HepG2 (cell line): Measurements from ENCODE around the gene CASS4. TPM values are rescaled to one million over a fixed set of nuclear protein-coding genes. Genes with fewer than 3 reads are reported as not detected.

ENCODE experiments used
- ATAC-seq: fragments of 200-7000 bp; cut with Tn5 transposase; 3 replicates; pipeline ENCODE4 v1.9.1; 2020; ENCODE audit warnings: mild to moderate bottlenecking, moderate library complexity
- BruUV-seq: library from RNA; stranded (reverse); fragments of 400-500 nt; replicated peaks from 2 replicates; lab custom pipeline; 2021; lab: Mats Ljungman, UMichigan
- CTCF ChIA-PET: fragments of 300-600 bp; formaldehyde crosslinking; extraction: SDS; loops from one replicate; lab custom pipeline; 2021; ENCODE audit warnings: low total read pairs, inconsistent platforms, low intra/inter-chr PET ratio; lab: Yijun Ruan, JAX
- POLR2A ChIA-PET: fragments of 350-600 bp; sonication (Branson Sonifier 250); formaldehyde crosslinking; loops from one replicate; lab custom pipeline; 2020; ENCODE audit warnings: antibody characterized with exemption, inconsistent platforms; lab: Yijun Ruan, JAX
- DNase-seq: peaks from one replicate; pipeline ENCODE4 v3.0.0-alpha.2; 2015; ENCODE audit warnings: low spot score
- FAIRE-seq: peaks from 3 replicates; lab custom pipeline; 2011; peaks lifted over from hg19 to GRCh38; lab: Jason Lieb, UNC
- H2AFZ ChIP-seq: one replicate; pipeline ENCODE4 v1.6.1; 2011; ENCODE audit warnings: low read length, inconsistent platforms
- H3K27ac ChIP-seq: fragments of 300-600 bp; 3 replicates; pipeline ENCODE4 v1.8.0; 2011; ENCODE audit warnings: mixed run types, mild to moderate bottlenecking, mixed read lengths, low read length, inconsistent platforms; ENCODE audit not compliant: insufficient read depth; ENCODE audit errors: extremely low read length
- H3K27me3 ChIP-seq, 2 experiments: fragments of 200-600 bp in 1 of 2; 2 replicates in 1 of 2; 3 replicates in 1 of 2; pipeline versions ENCODE4 v1.6.0 to v1.8.0; 2011; ENCODE audit warnings: low read length in 2 of 2, mild to moderate bottlenecking in 2 of 2, moderate library complexity in 2 of 2, inconsistent platforms in 1 of 2; ENCODE audit not compliant: insufficient read depth in 2 of 2, control insufficient read depth in 1 of 2
- H3K36me3 ChIP-seq, 2 experiments: fragments of 200-600 bp in 1 of 2; replicated peaks in 1 of 2; 2 replicates in 1 of 2; 3 replicates in 1 of 2; pipeline versions ENCODE4 v1.5.1 to v1.8.0; 2011; ENCODE audit warnings: low read length in 2 of 2, inconsistent platforms in 1 of 2; ENCODE audit not compliant: insufficient read depth in 2 of 2, control insufficient read depth in 1 of 2
- H3K4me1 ChIP-seq: 2 replicates; pipeline ENCODE4 v1.5.1; 2012; ENCODE audit warnings: low read length, inconsistent platforms; ENCODE audit not compliant: insufficient read depth
- H3K4me2 ChIP-seq: 2 replicates; pipeline ENCODE4 v1.6.0; 2011; ENCODE audit warnings: low read depth, low read length, inconsistent platforms
- H3K4me3 ChIP-seq, 3 experiments: fragments of 200-600 bp in 1 of 3; sonication (generic), shearing (Covaris generic) in 1 of 3; replicated peaks in 1 of 3; 2 replicates each; pipeline ENCODE4 v1.5.1; 2011 to 2016; ENCODE audit warnings: low read length in 3 of 3, inconsistent platforms in 2 of 3, low read depth in 2 of 3, mild to moderate bottlenecking in 2 of 3, control low read depth in 1 of 3, mixed read lengths in 1 of 3; ENCODE audit not compliant: insufficient read depth in 1 of 3
- H3K79me2 ChIP-seq: one replicate; pipeline ENCODE4 v1.6.1; 2011; ENCODE audit warnings: low read length, inconsistent platforms; ENCODE audit not compliant: insufficient read depth
- H3K9ac ChIP-seq: 2 replicates; pipeline ENCODE4 v1.6.0; 2011; ENCODE audit warnings: mild to moderate bottlenecking, low read depth, low read length, inconsistent platforms; ENCODE audit not compliant: insufficient read depth
- H3K9me3 ChIP-seq: 2 replicates; pipeline ENCODE4 v1.5.1; 2012; ENCODE audit warnings: mild to moderate bottlenecking, low read length
- H4K20me1 ChIP-seq: 2 replicates; pipeline ENCODE4 v1.6.0; 2011; ENCODE audit warnings: inconsistent platforms, mild to moderate bottlenecking, low read length, moderate library complexity; ENCODE audit not compliant: insufficient read depth
- BHLHE40 ChIP-seq: IDR thresholded peaks from 2 replicates; pipeline ENCODE4 v1.6.1; 2011; ENCODE audit warnings: low read length, improper control_type of control experiment
- DNMT3B ChIP-seq: conservative IDR thresholded peaks from 2 replicates; pipeline ENCODE4 v1.6.1; 2016; ENCODE audit warnings: missing biosample characterization, control low read depth
- EP300 ChIP-seq, 3 experiments: sonication (generic) in 1 of 3; formaldehyde crosslinking in 1 of 3; IDR thresholded peaks; 2 replicates each; pipeline versions ENCODE4 v1.5.1 to v1.6.1; 2011 to 2020; ENCODE audit warnings: low read depth in 2 of 3, low read length in 2 of 3, borderline replicate concordance in 1 of 3, improper control_type of control experiment in 1 of 3, mild to moderate bottlenecking in 1 of 3, missing genetic modification reagents in 1 of 3, moderate library complexity in 1 of 3
- MTF1 ChIP-seq: sonication (generic); formaldehyde crosslinking; IDR thresholded peaks from 2 replicates; pipeline ENCODE4 v1.5.0; 2020; ENCODE audit warnings: missing genetic modification reagents
- POLR2AphosphoS2 ChIP-seq: IDR thresholded peaks from 2 replicates; pipeline ENCODE4 v1.6.1; 2011; ENCODE audit warnings: low read depth, low read length, improper control_type of control experiment
- RARA ChIP-seq: IDR thresholded peaks from 2 replicates; pipeline ENCODE4 v1.6.1; 2016; ENCODE audit warnings: missing genetic modification reagents, missing compliant biosample characterization
- RFX3 ChIP-seq: IDR thresholded peaks from 2 replicates; pipeline ENCODE4 v1.6.1; 2016; ENCODE audit warnings: missing biosample characterization, missing genetic modification reagents
- RFXAP ChIP-seq: sonication (generic); formaldehyde crosslinking; IDR thresholded peaks from 2 replicates; pipeline ENCODE4 v1.4.0; 2020; ENCODE audit warnings: missing genetic modification reagents, borderline replicate concordance
- SMC3 ChIP-seq: IDR thresholded peaks from 2 replicates; pipeline ENCODE4 v1.6.1; 2011; ENCODE audit warnings: low read length, improper control_type of control experiment
- SMYD3 ChIP-seq: sonication (generic); formaldehyde crosslinking; IDR thresholded peaks from 2 replicates; pipeline ENCODE4 v1.8.1; 2023; ENCODE audit warnings: mild to moderate bottlenecking, missing genetic modification reagents
- STAG1 ChIP-seq: sonication (generic); formaldehyde crosslinking; IDR thresholded peaks from 2 replicates; pipeline ENCODE4 v1.4.0; 2020; ENCODE audit warnings: missing genetic modification reagents
- STAT5B ChIP-seq: sonication (generic); formaldehyde crosslinking; IDR thresholded peaks from 2 replicates; pipeline ENCODE4 v1.4.0; 2020; ENCODE audit warnings: missing genetic modification reagents
- ZBTB20 ChIP-seq: sonication (generic); formaldehyde crosslinking; IDR thresholded peaks from 2 replicates; pipeline ENCODE4 v1.8.1; 2023; ENCODE audit warnings: missing genetic modification reagents, low read depth, mild to moderate bottlenecking, borderline replicate concordance
- ZC3H13 ChIP-seq: sonication (generic); formaldehyde crosslinking; IDR thresholded peaks from 2 replicates; pipeline ENCODE4 v1.8.1; 2023; ENCODE audit warnings: mild to moderate bottlenecking, missing genetic modification reagents, moderate library complexity
- ZNF547 ChIP-seq: sonication (generic); formaldehyde crosslinking; IDR thresholded peaks from 2 replicates; pipeline ENCODE4 v1.5.1; 2020; ENCODE audit warnings: mild to moderate bottlenecking, missing genetic modification reagents
- ZNF614 ChIP-seq: IDR thresholded peaks from 2 replicates; pipeline ENCODE4 v1.6.1; 2018; ENCODE audit warnings: missing biosample characterization, missing genetic modification reagents, inconsistent platforms, borderline replicate concordance
- ZNF724P ChIP-seq: sonication (generic); formaldehyde crosslinking; IDR thresholded peaks from 2 replicates; pipeline ENCODE4 v1.8.0; 2022; ENCODE audit warnings: missing genetic modification reagents, borderline replicate concordance
- ZNF841 ChIP-seq: sonication (generic); formaldehyde crosslinking; IDR thresholded peaks from 2 replicates; pipeline ENCODE4 v1.8.1; 2023; ENCODE audit warnings: missing genetic modification reagents, borderline replicate concordance
- WGBS: methylation state at CpG from one replicate; pipeline ENCODE4 v1.1.6; 2017; ENCODE audit warnings: low lambda C conversion rate; 5-methylcytosine and 5-hydroxymethylcytosine counted together
- in situ Hi-C: cut with HindIII; loops from 2 replicates; pipeline ENCODE4 v1.10.0; 2017; ENCODE audit warnings: low pct_unique_long_range_greater_than_20kb; ENCODE audit not compliant: extremely low pct_ligation_motif_present
- intact Hi-C: fragments of 100-400 bp; cut with micrococcal nuclease; formaldehyde crosslinking; loops from one replicate; pipeline ENCODE4 v1.10.0; 2022; ENCODE audit not compliant: unreplicated experiment
- polyA plus RNA-seq, 8 experiments: library from polyadenylated mRNA; depleted of rRNA in 3 of 8; stranded (reverse) in 7 of 8; unstranded in 1 of 8; fragments of >200 nt; fragmentation: Illumina TruSeq in 4 of 8; extraction: Trizol in 4 of 8; gene quantifications; 2 replicates each; pipeline versions ENCODE4 v1.2.1 to v1.2.3, GENCODE V29; 2011 to 2016; ENCODE audit warnings: low read depth in 4 of 8, missing spikeins in 1 of 8, mixed read lengths in 1 of 8; ENCODE audit not compliant: insufficient read depth in 1 of 8
- total RNA-seq, 5 experiments: library from RNA; depleted of rRNA; stranded (reverse); fragments of >200 nt; fragmentation: Illumina TruSeq; extraction: Trizol; gene quantifications; 2 replicates each; pipeline ENCODE4 v1.2.3, GENCODE V29; 2016; ENCODE audit warnings: low read depth in 1 of 5
- TF ChIP-seq, protein P1 (sequence below): sonication (generic); formaldehyde crosslinking; conservative IDR thresholded peaks from 2 replicates; pipeline ENCODE4 v1.4.0; 2020; ENCODE audit warnings: missing genetic modification reagents
- TF ChIP-seq, protein P2 (sequence below): sonication (generic); formaldehyde crosslinking; IDR thresholded peaks from 2 replicates; pipeline ENCODE4 v1.5.0; 2020; ENCODE audit warnings: mild to moderate bottlenecking, missing genetic modification reagents, moderate library complexity

CASS4 gene
- total and polyA plus RNA-seq, 2 of the 13 experiments (the other 11 are each of a cell fraction or from before 2014, with no cell fraction given) = 0.17 to 0.49 TPM

DNA sequence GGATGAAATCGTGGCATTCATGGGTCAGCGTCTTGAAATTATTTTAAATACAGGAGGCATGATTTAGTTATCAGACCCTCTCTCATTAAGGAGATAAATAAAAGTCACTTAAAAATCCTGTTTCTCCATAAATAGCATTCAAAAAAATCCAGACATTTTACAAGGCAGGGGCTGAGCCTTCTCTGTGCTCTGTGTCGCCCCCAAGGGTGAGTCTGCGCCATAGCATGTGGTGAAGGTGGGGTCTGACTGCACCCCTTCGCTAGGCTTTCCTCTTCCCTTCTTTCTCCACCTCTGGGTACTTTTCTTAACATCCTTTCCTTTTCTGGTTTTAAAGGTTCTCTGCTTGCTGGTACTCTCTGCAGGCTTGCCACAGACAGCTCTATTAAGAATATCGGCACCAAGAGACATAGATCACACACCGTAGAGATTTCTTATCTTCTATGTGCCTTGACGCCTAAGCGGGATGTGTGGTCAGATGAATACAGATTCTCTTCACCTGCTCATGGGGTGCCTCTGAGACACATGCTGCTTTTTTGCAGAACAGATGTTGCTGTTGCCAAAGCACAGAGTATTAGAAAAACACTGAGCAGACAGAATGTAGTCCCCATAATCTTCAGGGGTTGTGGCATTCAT lies 92.4 kb downstream of the CASS4 start:
- ChIA-PET POLR2A (no interaction called here), CTCF (interaction anchor here (1.4 kb wide), 1 partner anchor 104 kb away, joined by 10 read pairs; no protein-coding TSS in a partner anchor)
- Histone ChIP-seq H3K79me2 (no peaks in the 10 kb centered on the region), H3K4me3 (no peak overlapping the region), H3K36me3 (peaks cover 5 to 29% of the 10 kb centered on the region in 2 experiments; a peak in 4 of 5 replicates), H2AFZ (no peak overlapping the region), H3K9me3 (no peaks in the 10 kb centered on the region), H3K4me2 (no peak overlapping the region), H3K27ac (no peak overlapping the region), H3K27me3 (no peaks in the 10 kb centered on the region), H3K4me1 (no peaks in the 10 kb centered on the region), H4K20me1 (no peaks in the 10 kb centered on the region), H3K9ac (no peak overlapping the region)
- no peak for DNase-seq
- WGBS = 91% methylated on average over 9 of the region's 9 CpGs
- peak; percentile 95 for ATAC-seq
- TF ChIP-seq EP300 (IDR thresholded peaks at IDR 0.05; ENCODE audit: low read depth in 2 of 2, low read length in 2 of 2) = no peak
- no peak for TF ChIP-seq EP300 (CRISPR knock-in tag; IDR thresholded peaks at IDR 0.05; ENCODE audit: borderline replicate concordance)
- 0 out of 2 replicates have a peak, but pooled peaks have one; percentile 14 for TF ChIP-seq SMC3
- no peak for TF ChIP-seq RFX3 (CRISPR knock-in tag)
- TF ChIP-seq DNMT3B (CRISPR knock-in tag) = no peak
- TF ChIP-seq ZNF841 (CRISPR knock-in tag) = no peak
- no peak for TF ChIP-seq ZC3H13 (CRISPR knock-in tag)
- no peak for TF ChIP-seq MTF1 (CRISPR knock-in tag)
- TF ChIP-seq STAG1 (CRISPR knock-in tag) = peak; percentile 57
- no peak for TF ChIP-seq ZNF547
- no peak for TF ChIP-seq SMYD3 (CRISPR knock-in tag)
- no peak for TF ChIP-seq ZNF614 (CRISPR knock-in tag)
- TF ChIP-seq BHLHE40 = no peak
- TF ChIP-seq, protein P1, sequence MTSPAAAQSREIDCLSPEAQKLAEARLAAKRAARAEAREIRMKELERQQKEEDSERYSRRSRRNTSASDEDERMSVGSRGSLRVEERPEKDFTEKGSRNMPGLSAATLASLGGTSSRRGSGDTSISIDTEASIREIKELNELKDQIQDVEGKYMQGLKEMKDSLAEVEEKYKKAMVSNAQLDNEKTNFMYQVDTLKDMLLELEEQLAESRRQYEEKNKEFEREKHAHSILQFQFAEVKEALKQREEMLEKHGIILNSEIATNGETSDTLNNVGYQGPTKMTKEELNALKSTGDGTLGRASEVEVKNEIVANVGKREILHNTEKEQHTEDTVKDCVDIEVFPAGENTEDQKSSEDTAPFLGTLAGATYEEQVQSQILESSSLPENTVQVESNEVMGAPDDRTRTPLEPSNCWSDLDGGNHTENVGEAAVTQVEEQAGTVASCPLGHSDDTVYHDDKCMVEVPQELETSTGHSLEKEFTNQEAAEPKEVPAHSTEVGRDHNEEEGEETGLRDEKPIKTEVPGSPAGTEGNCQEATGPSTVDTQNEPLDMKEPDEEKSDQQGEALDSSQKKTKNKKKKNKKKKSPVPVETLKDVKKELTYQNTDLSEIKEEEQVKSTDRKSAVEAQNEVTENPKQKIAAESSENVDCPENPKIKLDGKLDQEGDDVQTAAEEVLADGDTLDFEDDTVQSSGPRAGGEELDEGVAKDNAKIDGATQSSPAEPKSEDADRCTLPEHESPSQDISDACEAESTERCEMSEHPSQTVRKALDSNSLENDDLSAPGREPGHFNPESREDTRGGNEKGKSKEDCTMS (CRISPR knock-in tag) = no peak
- TF ChIP-seq ZNF724P = no peak
- no peak for TF ChIP-seq STAT5B (CRISPR knock-in tag)
- no peak for TF ChIP-seq ZBTB20 (CRISPR knock-in tag)
- no peak for TF ChIP-seq POLR2AphosphoS2
- TF ChIP-seq, protein P2, sequence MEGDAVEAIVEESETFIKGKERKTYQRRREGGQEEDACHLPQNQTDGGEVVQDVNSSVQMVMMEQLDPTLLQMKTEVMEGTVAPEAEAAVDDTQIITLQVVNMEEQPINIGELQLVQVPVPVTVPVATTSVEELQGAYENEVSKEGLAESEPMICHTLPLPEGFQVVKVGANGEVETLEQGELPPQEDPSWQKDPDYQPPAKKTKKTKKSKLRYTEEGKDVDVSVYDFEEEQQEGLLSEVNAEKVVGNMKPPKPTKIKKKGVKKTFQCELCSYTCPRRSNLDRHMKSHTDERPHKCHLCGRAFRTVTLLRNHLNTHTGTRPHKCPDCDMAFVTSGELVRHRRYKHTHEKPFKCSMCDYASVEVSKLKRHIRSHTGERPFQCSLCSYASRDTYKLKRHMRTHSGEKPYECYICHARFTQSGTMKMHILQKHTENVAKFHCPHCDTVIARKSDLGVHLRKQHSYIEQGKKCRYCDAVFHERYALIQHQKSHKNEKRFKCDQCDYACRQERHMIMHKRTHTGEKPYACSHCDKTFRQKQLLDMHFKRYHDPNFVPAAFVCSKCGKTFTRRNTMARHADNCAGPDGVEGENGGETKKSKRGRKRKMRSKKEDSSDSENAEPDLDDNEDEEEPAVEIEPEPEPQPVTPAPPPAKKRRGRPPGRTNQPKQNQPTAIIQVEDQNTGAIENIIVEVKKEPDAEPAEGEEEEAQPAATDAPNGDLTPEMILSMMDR (CRISPR knock-in tag) = peak; percentile 40; the same call in 1 of the 2 replicates
- TF ChIP-seq RARA (CRISPR knock-in tag) = no peak
- TF ChIP-seq RFXAP (CRISPR knock-in tag) = no peak
- in situ Hi-C loops = no loop called here
- no peak for FAIRE-seq
- BruUV-seq = no TSS peak
- intact Hi-C loops = loop anchor here (1.0 kb wide), 1 partner anchor 104 kb away; no protein-coding TSS in a partner anchor
